NCI-H82 (cell line): ENCODE results near the gene MAB21L2.

Source experiments
- DNase-seq: peaks from one replicate; lab custom pipeline; 2025; lab: John Stamatoyannopoulos, UW

MAB21L2 gene

DNA sequence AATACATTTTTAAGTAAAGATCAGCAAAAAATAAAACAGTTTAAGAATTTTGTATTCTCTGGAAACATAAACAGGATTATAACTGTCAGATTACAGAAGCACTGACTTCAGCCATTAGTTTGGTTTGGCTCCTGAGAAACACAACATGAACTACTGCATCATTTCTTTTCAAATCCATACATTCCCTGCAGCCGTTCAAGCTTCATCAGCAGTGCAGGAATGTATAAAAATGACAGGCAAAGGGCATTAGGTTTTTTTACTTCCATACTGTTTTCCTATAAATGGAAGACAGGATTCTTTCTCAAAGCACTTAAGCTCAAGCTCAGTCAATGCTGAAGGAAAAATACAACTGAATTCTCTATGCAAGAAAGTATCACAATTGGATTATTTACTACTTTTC, 4.2 kb upstream of the MAB21L2 start:
- peak; percentile 32 for DNase-seq

DNA sequence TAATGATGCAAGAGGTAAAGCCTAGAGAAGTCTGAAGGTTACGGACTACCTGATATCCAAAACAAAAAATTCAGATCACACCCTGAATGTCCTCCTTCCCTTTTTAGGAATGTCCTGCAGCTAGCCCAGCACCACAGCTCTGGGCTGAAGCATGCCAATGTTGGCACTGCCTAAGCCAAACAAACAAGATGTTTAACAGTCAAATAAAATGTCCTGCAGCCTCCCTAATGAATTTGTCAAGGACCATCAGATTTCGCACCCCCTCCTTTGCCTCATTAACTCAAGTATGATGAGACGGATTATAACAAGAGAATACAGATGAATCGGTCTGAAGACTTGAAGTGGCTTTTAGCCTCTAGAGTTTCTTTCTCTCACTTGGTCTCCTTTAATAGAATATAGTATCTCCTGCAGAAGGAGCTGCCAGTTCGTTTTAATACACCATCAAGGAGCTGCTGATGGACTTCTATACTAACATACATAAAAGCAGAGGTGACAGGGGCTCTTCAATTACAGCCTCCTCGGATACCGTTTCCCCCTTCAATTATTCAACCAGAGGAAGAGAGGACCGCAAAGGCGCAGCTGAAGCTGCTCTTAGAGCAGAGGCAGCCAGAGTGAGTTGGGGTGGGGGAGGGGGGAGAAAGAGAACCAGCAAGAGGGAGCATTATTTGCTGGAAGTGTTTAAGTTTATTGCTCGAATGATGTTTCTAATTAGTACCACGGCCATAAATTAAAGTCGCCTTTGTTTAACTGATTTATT, 3.0 kb upstream of the MAB21L2 start:
- DNase-seq, result no peak

DNA sequence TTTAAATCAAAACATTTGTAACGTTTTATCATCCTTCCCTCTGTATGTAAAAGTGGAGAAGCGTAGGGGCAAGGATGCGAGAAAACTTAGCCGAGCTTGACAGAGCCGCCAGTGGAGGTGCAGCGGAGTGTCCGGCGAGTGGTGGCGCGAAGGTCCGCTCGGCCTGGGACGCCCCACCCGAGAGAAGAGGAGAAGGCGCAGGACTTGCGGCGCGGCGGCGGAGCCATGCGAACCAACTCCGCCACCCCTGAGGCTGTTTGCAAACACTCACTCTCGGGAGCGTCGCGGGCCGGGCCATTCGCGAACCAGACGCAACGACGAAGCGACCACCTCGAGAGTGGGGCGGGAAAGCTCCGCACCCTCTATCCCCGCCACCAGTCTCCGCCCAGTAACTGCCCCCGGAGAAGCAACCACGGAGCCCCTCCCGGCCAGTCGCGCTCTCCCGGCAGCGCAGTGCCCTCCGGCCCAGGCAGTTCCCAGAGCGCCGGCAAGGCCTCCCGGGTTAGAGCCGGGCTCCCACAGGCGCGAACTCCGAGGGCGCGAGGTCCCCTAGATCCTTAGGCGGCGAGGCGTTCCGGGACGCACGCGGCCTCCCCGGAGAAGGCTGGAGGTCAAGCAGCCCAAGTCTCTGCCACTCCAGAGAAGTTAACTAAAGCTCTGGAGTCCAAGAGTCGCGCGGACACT, 2.3 kb upstream of the MAB21L2 start:
- DNase-seq, result no peak

DNA sequence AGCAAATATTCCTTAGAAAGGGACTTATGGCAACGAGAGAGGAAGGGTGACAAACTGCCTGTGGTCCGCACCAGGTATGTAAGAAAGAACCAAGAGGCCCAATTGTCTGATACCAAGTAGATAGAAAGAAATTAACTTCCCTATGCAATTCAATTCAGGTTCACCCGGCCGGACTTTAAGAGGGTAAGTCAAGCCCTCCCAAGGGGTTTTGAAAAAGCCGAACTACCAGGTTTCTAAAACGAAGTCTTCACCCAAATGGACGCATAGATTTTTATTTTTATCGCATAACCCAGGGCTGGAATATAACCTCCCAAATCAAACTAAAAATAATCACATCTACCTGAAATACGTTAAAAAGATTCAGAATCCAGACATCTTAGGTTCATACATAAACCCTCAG, 1.6 kb upstream of the MAB21L2 start:
- no peak for DNase-seq

DNA sequence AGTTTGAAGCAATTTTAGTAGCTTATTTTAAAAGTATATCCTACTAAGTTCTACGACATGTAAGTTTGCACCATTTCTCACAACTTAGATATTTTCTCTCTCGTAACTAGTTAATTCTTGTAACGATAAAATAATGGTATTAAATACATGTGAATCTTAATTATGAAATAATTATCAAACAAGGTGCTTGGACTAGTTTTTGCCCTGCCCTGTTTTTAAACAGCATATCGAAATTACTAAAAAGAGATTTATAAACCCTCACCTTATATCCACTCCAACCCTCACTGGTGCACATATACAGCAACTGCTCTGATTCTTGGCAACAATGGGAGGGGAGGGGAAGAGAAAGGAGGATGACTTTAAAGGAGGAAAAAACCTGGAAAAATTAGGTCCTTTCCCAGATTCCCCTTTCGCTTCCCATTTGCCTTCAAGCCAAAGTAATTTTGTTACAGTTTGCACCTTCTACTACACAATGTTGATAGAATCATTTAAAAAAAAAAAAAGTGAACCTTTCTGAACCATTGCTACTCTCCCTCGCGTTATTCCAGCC, 820 bp upstream of the MAB21L2 start:
- no peak for DNase-seq

DNA sequence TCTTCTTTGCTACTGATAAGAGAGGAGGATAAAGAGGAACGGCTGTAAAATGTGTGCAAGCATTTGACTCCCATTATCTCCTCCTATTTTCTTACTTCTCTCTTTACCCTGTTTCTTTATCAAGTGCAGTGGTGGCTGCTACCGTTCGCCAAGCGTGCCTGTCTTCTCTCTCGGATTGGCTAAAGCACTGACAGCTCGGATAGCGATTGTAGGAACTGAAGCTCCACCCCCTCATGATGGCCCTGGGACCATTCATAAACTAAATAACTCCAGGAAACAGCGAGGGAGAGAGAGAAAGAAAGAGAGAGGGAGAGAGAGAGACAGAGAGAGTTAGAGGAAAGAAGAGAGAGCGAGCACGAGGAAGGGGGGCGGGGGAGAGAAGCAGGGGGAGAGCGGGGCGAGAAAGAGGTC, 305 bp upstream of the MAB21L2 start:
- DNase-seq, result no peak

DNA sequence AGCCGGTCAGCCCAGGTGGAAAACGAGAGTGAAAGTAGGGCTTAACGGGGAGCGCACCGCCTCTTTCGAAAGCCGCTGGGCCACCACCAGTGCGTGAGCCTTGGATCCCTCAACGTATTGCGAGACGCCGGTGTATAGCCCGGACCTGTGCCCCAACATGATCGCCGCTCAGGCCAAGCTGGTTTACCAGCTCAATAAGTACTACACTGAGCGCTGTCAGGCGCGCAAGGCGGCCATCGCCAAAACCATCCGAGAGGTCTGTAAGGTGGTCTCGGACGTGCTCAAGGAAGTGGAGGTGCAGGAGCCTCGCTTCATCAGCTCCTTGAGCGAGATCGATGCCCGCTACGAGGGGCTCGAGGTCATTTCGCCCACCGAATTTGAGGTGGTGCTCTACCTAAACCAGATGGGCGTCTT, 929 bp downstream of the MAB21L2 start:
- no peak for DNase-seq

DNA sequence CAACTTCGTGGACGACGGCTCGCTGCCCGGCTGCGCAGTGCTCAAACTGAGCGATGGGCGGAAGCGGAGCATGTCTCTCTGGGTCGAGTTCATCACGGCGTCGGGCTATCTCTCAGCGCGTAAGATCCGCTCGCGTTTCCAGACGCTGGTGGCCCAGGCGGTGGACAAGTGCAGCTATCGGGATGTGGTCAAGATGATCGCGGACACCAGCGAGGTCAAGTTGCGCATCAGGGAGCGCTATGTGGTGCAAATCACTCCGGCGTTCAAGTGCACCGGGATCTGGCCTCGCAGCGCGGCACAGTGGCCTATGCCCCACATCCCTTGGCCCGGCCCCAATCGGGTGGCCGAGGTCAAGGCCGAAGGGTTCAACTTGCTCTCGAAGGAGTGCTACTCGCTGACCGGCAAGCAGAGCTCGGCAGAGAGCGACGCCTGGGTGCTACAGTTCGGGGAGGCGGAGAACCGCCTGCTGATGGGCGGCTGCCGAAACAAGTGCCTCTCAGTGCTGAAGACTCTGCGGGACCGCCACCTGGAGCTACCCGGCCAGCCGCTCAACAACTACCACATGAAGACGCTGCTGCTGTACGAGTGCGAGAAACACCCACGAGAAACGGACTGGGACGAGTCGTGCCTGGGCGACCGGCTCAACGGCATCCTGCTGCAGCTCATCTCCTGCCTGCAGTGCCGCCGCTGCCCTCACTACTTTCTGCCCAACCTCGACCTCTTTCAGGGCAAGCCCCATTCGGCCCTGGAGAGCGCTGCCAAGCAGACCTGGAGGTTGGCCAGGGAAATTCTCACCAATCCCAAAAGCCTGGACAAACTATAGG, 1.5 kb downstream of the MAB21L2 start:
- no peak for DNase-seq

DNA sequence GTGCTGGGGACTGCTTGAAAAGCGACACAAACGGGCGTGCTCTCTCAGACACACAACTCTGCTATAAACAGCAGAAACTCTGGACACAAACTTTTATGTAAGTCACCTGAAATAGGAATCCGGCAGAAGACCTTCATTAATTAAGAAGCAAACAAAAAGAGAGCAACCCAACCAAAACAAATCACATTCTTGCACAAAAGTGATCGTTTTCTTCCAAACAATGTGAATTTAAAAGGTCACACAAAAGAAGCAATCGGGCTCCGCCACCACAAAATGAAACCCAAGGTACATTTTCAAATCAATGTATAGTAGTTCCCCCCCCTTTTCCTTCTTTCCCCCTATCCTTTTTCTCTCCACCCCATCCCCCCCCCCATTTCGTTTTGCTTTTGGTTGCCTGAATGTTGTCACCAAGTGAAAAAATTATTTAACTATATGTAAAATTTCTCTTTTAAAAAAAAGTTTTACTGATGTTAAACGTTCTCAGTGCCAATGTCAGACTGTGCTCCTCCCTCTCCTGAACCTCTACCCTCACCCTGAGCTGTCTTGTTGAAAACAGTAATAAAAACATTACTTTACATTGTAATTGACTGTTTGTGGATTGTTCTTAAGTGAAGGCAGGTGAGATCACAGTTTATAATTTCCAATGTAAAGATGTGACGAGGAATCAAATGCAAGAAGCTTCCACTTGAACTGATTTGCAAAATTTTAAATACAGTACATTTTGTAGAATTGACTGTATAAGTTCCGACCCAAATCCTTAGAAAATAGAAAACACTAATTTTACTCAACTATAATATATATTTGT, 2.4 kb downstream of the MAB21L2 start:
- no peak for DNase-seq

DNA sequence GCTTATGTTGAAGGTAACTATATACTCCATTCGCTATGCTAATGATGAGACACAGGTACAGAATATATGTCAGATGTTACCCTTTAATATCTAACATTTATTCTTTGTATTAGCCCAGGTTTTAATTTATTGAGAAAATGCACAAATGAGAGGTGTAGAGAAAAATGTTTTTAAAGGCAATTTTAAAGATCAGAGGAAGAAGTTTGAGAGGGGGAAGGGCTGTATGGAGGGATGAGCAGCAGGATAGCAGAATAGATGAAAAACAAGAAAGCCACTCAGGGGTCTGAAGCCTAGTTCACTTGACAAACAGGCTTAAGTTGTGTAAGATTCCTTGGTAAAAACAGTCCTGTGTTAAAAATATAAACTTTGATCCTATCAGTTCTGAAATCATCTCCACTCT, 3.7 kb downstream of the MAB21L2 start:
- no peak for DNase-seq

DNA sequence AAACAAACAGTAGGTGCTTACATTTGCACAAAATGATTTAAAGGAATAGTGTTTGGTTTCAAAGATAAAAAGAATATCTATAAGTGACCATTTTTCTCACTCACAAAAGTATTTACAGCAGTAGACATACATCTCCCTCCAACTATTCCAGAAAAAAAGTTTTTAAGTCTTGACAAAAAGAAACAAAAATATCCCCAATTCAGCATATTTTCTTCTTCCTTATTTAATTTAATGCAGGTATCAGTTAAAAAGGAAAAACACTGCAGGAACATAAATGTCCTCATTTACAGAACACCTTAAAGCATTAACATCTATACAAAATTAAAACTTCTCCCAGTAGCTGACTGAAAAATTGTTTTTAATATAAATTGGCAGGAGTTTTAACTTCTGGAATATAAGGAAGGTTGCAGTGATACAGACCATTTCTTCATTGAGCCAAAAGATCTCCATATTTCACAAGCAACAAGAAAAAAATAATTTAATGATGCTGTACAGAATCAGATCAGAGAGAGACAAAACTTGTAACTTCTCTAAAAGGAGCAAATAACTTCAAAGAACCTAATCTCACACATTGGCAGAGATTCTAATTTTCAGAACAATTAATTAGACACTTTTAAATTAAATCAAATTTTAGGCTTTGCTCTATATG, 4.3 kb downstream of the MAB21L2 start:
- no peak for DNase-seq

DNA sequence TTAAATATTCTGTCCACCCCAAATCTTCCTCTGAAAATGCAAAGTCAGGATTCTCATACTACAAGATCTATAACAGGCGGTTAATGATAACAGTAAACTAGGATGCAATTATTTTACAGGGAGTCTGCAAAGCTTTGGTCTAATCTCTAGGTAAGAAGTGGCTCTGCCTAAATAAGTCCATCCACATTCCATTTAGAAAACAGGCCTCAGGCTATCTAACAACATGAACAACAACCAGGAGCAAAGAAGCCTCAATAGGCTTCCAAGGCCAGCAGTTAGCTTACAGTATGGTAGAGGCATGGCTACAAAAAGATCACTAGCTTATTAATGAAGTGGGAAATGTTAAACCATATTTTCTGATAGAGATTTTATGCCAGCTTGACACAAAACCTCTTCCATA, 6.4 kb downstream of the MAB21L2 start:
- peak; percentile 6 for DNase-seq

DNA sequence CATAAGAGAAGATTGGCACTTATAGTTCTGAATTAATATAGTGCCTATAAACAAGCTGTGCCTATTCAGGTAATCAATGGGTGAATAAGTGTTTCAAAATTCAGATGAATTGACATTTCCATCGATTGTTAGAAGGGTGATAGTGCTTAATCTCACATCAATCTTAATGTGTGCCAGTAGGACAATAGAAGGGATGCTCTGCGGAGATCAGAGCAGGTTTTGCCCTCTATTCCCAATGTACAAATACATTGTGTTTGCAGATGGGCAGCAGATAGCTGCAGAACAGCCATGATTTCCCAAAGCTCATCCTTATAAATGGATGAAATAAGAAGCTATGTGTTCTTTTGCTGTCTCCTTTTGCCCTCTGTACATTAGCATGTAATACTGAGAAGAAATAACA, 7.2 kb downstream of the MAB21L2 start:
- peak; percentile 48 for DNase-seq

DNA sequence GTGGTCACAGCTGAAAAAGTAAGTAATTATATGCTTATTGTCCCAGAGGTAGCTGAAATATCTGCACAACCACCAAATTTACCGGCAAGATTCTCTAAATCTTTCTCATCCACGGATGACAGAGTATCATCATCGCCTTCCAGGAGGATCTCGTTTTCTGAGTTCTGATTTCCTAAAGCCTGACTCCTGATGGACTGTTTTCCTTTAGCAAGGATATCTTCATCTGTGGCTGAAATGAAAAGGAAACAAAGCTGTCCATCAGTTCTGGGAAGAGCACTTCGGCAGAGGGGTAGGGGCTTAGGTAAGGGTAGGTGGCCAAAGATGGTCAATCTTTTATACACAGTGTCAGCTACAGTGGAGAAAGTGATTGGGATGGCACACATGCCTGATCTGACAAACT, 8.7 kb downstream of the MAB21L2 start:
- peak; percentile 33 for DNase-seq

DNA sequence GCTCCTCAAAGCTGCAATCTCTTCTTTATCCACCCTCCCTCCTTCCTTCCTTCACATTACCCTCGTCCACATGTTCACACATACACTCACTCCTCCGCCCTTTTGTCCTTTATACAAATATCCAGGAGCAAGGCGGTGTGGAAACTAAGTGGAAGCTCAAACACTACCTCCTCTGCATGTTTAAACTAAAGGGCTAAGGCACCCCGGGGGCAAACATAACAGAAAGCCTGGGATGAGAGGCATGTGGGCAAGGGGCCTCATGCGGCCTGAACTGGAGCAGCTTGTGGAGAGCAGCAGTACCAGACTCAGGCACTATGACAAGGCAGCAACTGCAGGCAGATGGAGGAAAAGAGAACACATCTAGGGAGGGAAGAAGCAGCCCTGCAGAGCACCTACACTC, 9.5 kb downstream of the MAB21L2 start:
- peak; percentile 87 for DNase-seq

DNA sequence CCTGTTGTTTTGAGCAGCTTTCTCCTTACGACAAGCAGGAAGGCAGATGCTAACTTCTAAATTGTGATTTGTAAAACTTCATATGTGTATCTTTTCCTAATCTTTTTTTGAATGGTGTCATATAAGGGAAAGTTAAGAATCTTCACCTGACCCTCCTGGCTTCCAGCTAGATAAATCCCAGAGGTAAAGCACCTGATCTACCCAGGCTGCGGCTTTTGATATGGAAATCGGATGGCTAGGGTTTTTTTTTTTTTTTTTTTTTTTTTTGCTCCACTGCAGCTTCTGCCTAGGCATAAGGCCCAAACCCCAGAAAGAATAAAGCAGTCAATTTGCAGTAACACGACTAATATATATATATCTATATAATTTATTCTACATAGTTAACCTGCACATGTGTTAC, 10.0 kb downstream of the MAB21L2 start:
- DNase-seq, result no peak

DNA sequence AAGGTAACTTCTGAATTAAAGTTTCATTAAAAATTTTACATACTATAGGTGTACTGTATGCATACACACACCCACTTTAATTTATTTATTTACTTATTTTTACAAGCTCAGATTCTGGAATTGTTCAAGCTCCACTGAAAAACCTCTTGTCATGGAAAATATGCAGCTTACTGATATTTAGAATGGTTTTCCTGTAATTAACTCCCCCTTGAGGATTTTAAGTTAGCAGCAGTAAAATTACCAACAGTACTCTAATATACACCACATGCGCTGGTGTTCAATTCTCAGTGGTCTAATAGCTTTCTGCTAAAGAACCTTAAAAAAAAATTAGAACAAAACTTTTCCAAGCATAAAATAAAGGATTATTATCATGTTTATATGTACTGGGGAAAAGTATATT, 12.0 kb downstream of the MAB21L2 start:
- no peak for DNase-seq

DNA sequence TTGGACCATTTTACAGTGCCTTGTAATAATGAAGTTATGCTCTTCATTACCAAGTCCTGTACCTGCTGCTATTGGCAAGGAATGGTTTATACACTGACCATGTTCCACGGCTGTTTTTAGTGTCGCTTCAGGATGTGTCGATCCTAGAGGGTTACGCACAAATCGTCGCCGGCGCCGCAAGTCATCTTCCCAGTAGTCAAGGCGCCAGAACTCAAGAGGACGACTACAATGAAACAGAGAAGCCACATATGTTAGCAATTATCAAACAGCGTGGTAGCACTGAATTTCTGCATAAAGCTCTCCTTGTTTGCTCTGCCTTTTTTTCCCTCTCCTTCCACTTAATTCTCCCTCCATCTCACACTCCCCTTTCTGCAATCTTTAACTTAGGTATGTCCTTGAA, 17.0 kb downstream of the MAB21L2 start:
- DNase-seq, result no peak

DNA sequence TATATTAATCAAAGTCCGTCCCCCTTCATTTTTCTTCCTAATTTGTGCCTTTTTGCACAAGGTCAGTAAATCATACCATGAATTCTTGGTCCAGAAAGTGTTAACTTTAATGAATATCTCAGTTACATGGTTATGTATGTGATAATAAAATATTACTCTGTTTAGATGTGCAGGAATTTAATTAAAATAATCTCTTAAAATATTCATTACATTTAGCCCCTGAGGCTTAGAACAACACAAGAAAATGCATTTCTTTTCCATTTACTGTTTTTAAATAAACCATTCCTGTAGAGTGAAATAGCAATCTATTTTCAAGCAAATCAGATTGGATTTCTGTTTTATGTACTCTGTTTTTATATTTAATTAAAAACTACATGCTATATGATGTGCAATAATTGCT, 17.6 kb downstream of the MAB21L2 start:
- no peak for DNase-seq

DNA sequence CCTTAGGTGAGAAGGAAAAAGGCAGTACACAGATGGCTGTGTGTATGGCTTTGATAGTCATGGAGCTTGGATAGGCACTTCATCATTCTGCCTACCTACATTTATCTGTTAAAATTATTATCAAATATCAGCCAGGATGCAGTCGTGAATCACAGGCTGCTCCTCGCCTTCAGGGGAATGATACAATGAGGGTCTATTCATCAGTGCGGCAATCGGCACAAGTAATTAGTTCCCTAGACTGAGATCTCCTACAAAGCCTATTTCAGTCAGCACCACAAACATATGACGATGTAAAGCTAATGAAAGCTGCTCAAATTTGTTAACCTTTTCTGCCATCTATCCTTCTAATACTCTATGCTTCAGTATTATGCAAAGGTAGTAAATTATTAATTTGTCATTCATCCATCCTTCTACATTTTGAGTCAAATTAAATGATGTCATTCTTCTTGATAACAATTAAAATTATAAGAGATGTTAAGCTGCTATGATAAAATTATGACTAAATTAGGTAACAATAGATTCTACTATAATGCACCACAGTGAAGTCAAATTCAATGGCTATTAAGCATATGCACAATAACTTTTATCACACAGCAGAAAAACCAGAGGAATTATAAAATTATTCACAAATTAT, 19.0 kb downstream of the MAB21L2 start:
- no peak for DNase-seq

DNA sequence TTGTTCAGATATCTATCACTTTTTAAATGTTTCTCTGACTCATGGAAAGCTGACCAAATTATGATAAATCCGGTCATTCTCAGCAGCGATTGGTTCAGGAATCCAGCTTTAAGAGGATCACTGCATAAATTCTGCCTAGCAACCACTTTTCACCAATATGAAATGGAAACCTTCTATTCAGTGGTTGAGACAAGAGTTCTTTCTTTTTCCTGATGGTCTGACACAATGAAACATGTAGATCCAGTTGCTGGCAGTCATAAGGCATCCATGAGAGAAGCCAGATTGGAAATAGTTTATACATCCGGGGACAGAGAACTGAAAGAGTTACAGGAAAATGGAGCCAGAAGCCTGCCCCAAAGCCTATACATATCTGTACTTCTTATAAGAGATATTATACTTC, 27.2 kb downstream of the MAB21L2 start:
- DNase-seq, result no peak
